CD4-positive, alpha-beta T cell treated with Interleukin-15 for 1 hour (primary cell): ENCODE data around the gene GRK5.

ENCODE experiments used
- DNase-seq: peaks from one replicate; pipeline ENCODE4 v3.0.0-alpha.2; 2020

The GRK5 gene

GRCh38 chr10:119281581-119282071, 74.3 kb downstream of the GRK5 start:
- no peak for DNase-seq

- DNase-seq, result no peak
Observed at GRCh38 chr10:119282446-119282845, 75.1 kb downstream of the GRK5 start.

- no peak for DNase-seq
Observed at GRCh38 chr10:119283387-119283786, 76.0 kb downstream of the GRK5 start.

- DNase-seq, result peak; percentile 60
Observed at GRCh38 chr10:119283818-119284217, 76.4 kb downstream of the GRK5 start.

GRCh38 chr10:119284679-119285096, 77.3 kb downstream of the GRK5 start:
- no peak for DNase-seq

GRCh38 chr10:119285495-119286267, 78.3 kb downstream of the GRK5 start:
- DNase-seq, result no peak

- no peak for DNase-seq
Observed at GRCh38 chr10:119286516-119286915, 79.1 kb downstream of the GRK5 start.

- no peak for DNase-seq
Observed at GRCh38 chr10:119286983-119287633, 79.7 kb downstream of the GRK5 start.

GRCh38 chr10:119288574-119289001, 81.2 kb downstream of the GRK5 start:
- no peak for DNase-seq

- DNase-seq, result no peak
Observed at GRCh38 chr10:119289227-119289920, 82.0 kb downstream of the GRK5 start.

- DNase-seq, result no peak
Observed at GRCh38 chr10:119290301-119291048, 83.1 kb downstream of the GRK5 start.

- DNase-seq, result no peak
Observed at GRCh38 chr10:119291223-119291900, 84.0 kb downstream of the GRK5 start.

GRCh38 chr10:119292968-119293760, 85.8 kb downstream of the GRK5 start:
- no peak for DNase-seq

- no peak for DNase-seq
Observed at GRCh38 chr10:119296703-119297102, 89.3 kb downstream of the GRK5 start.

GRCh38 chr10:119297207-119297968, 90.0 kb downstream of the GRK5 start:
- DNase-seq, result no peak

GRCh38 chr10:119298810-119299209, 91.4 kb downstream of the GRK5 start:
- DNase-seq, result no peak

- DNase-seq, result no peak
Observed at GRCh38 chr10:119299531-119299930, 92.2 kb downstream of the GRK5 start.

GRCh38 chr10:119301397-119301796, 94.0 kb downstream of the GRK5 start:
- peak; percentile 76 for DNase-seq

GRCh38 chr10:119302172-119302571, 94.8 kb downstream of the GRK5 start:
- no peak for DNase-seq

- no peak for DNase-seq
Observed at GRCh38 chr10:119302591-119303253, 95.4 kb downstream of the GRK5 start.
